GM19438 (cell line): Measurements from ENCODE around the gene ADAMTSL1.

Source experiments
- ATAC-seq: cut with Tn5 transposase; IDR thresholded peaks from one replicate; pipeline ENCODE4 v1.9.1; 2021; ENCODE audit warnings: low read depth; ENCODE audit not compliant: unreplicated experiment

The ADAMTSL1 gene

GRCh38 chr9:18604767-18605730, 131.1 kb downstream of the ADAMTSL1 start:
- no peak for ATAC-seq

- no peak for ATAC-seq
These were observed 131.8 kb downstream of the ADAMTSL1 start for GRCh38 chr9:18605766-18606180.

GRCh38 chr9:18606281-18606680, 132.3 kb downstream of the ADAMTSL1 start:
- ATAC-seq: no peak

GRCh38 chr9:18606846-18607245, 132.9 kb downstream of the ADAMTSL1 start:
- ATAC-seq: no peak

GRCh38 chr9:18608371-18608770, 134.4 kb downstream of the ADAMTSL1 start:
- no peak for ATAC-seq

GRCh38 chr9:18610956-18611355, 137.0 kb downstream of the ADAMTSL1 start:
- ATAC-seq: no peak

- no peak for ATAC-seq
These were observed 138.0 kb downstream of the ADAMTSL1 start for GRCh38 chr9:18611971-18612370.

GRCh38 chr9:18614116-18614515, 140.2 kb downstream of the ADAMTSL1 start:
- no peak for ATAC-seq

- no peak for ATAC-seq
These were observed 140.7 kb downstream of the ADAMTSL1 start for GRCh38 chr9:18614651-18615050.

- ATAC-seq: no peak
These were observed 143.0 kb downstream of the ADAMTSL1 start for GRCh38 chr9:18616976-18617375.

GRCh38 chr9:18617759-18618158, 143.8 kb downstream of the ADAMTSL1 start:
- no peak for ATAC-seq

GRCh38 chr9:18618862-18619261, 144.9 kb downstream of the ADAMTSL1 start:
- ATAC-seq: no peak

GRCh38 chr9:18622186-18622836, 148.4 kb downstream of the ADAMTSL1 start:
- no peak for ATAC-seq

GRCh38 chr9:18623221-18624079, 149.5 kb downstream of the ADAMTSL1 start:
- ATAC-seq: no peak

GRCh38 chr9:18626046-18626698, 152.2 kb downstream of the ADAMTSL1 start:
- no peak for ATAC-seq

- no peak for ATAC-seq
These were observed 155.2 kb downstream of the ADAMTSL1 start for GRCh38 chr9:18629136-18629535.

- no peak for ATAC-seq
These were observed 158.9 kb downstream of the ADAMTSL1 start for GRCh38 chr9:18632632-18633403.

- ATAC-seq: no peak
These were observed 162.8 kb downstream of the ADAMTSL1 start for GRCh38 chr9:18636781-18637180.

GRCh38 chr9:18638371-18639249, 164.7 kb downstream of the ADAMTSL1 start:
- no peak for ATAC-seq
